GM23248 (cell line): ENCODE results near the gene SIPA1L3.

ENCODE experiments used
- EZH2 ChIP-seq: fragments of 200-600 bp; sonication (generic); IDR thresholded peaks from 2 replicates; pipeline ENCODE4 v1.6.1; 2018; ENCODE audit warnings: antibody characterized with exemption, mild to moderate bottlenecking; ENCODE audit not compliant: insufficient read depth, poor library complexity, severe bottlenecking
- EZH2phosphoT487 ChIP-seq: fragments of 200-600 bp; sonication (generic); IDR thresholded peaks from 2 replicates; pipeline ENCODE4 v1.6.1; 2018; ENCODE audit warnings: antibody characterized with exemption, moderate library complexity, mild to moderate bottlenecking, low read depth; ENCODE audit not compliant: insufficient read depth

DNA sequence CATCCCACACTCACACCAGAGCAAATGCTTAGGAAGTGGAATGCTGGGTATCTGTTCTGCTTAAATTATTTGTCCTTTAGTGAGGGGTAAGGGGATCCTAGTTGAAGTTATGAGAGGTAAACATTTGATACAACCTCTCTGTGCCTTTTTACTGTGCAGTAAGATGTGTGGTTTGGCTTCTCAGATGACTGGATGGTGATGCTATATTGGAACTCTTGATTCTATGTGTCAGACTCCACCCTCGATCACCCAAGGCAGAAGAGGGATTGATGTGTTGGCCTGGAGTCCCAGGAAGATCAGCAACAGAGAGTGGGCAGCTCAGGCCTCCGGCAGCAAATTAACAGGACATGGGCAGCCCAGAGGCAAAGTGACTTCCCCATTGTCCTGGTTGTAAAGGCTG is 66.7 kb downstream of the SIPA1L3 start:
- no peak for TF ChIP-seq EZH2phosphoT487
- no peak for TF ChIP-seq EZH2
